Keratinocyte (primary cell): ENCODE data around the gene TMPRSS2. TPM values are rescaled to one million over a fixed set of nuclear protein-coding genes. Genes with fewer than 3 reads are reported as not detected.
"Not testable (repeated sequence)": the region's sequence is repeated elsewhere in the genome, so short reads cannot be mapped to it uniquely, and the experiment has no call there.

Source experiments
- DNase-seq: peaks from one replicate; pipeline ENCODE4 v3.0.0-alpha.2; 2011; ENCODE audit warnings: low read depth, missing footprints, low spot score
- FAIRE-seq: peaks from 2 replicates; lab custom pipeline; 2011; peaks lifted over from hg19 to GRCh38; lab: Jason Lieb, UNC
- H2AFZ ChIP-seq: 2 replicates; pipeline ENCODE4 v1.6.0; 2012; ENCODE audit warnings: low read length, control low read depth, inconsistent platforms; ENCODE audit not compliant: control insufficient read depth
- H3K27ac ChIP-seq: 2 replicates; pipeline ENCODE4 v1.5.1; 2011; ENCODE audit warnings: low read length; ENCODE audit not compliant: control insufficient read depth, insufficient read depth
- H3K27me3 ChIP-seq: 3 replicates; pipeline ENCODE4 v1.6.0; 2011; ENCODE audit warnings: low read length; ENCODE audit not compliant: control insufficient read depth, insufficient read depth; ENCODE audit errors: extremely low read depth
- H3K36me3 ChIP-seq, 2 experiments: 2 replicates in 1 of 2; 3 replicates in 1 of 2; pipeline ENCODE4 v1.5.1; 2011; ENCODE audit warnings: low read length in 2 of 2, mild to moderate bottlenecking in 1 of 2; ENCODE audit not compliant: control insufficient read depth in 2 of 2, insufficient read depth in 2 of 2; ENCODE audit errors: extremely low read depth in 1 of 2
- H3K4me1 ChIP-seq: 3 replicates; pipeline ENCODE4 v1.5.1; 2011; ENCODE audit warnings: low read length; ENCODE audit not compliant: control insufficient read depth, insufficient read depth; ENCODE audit errors: extremely low read depth
- H3K4me2 ChIP-seq: 3 replicates; pipeline ENCODE4 v1.6.0; 2011; ENCODE audit warnings: low read depth, low read length; ENCODE audit not compliant: control insufficient read depth, insufficient read depth; ENCODE audit errors: extremely low read depth
- H3K4me3 ChIP-seq, 3 experiments: fragments of 200-600 bp in 1 of 3; sonication (generic) in 1 of 3; 2 replicates in 2 of 3; 3 replicates in 1 of 3; pipeline ENCODE4 v1.5.1; 2011 to 2016; ENCODE audit warnings: low read length in 3 of 3, mild to moderate bottlenecking in 3 of 3, control low read depth in 2 of 3, inconsistent platforms in 1 of 3, low read depth in 1 of 3, mixed read lengths in 1 of 3, mixed run types in 1 of 3, moderate library complexity in 1 of 3; ENCODE audit not compliant: control insufficient read depth in 2 of 3, insufficient read depth in 2 of 3; ENCODE audit errors: extremely low read depth in 1 of 3
- H3K79me2 ChIP-seq: 2 replicates; pipeline ENCODE4 v1.6.0; 2012; ENCODE audit warnings: low read length; ENCODE audit not compliant: control insufficient read depth, insufficient read depth
- H3K9ac ChIP-seq: 3 replicates; pipeline ENCODE4 v1.6.0; 2011; ENCODE audit warnings: low read length; ENCODE audit not compliant: control insufficient read depth, insufficient read depth; ENCODE audit errors: extremely low read depth
- H3K9me1 ChIP-seq: 3 replicates; pipeline ENCODE4 v1.6.0; 2011; ENCODE audit warnings: low read length; ENCODE audit not compliant: control insufficient read depth, insufficient read depth; ENCODE audit errors: extremely low read depth
- H3K9me3 ChIP-seq: 2 replicates; pipeline ENCODE4 v1.5.1; 2012; ENCODE audit warnings: low read depth, low read length; ENCODE audit not compliant: control insufficient read depth
- H4K20me1 ChIP-seq: 3 replicates; pipeline ENCODE4 v1.6.0; 2011; ENCODE audit warnings: low read length; ENCODE audit not compliant: control insufficient read depth, insufficient read depth; ENCODE audit errors: extremely low read depth
- CTCF ChIP-seq, 3 experiments: IDR thresholded peaks in 1 of 3; conservative IDR thresholded peaks in 1 of 3; optimal IDR thresholded peaks in 1 of 3; 2 replicates in 2 of 3; 3 replicates in 1 of 3; pipeline versions ENCODE3 to v1.5.1; 2011; ENCODE audit warnings: low read length in 3 of 3, mild to moderate bottlenecking in 3 of 3, moderate library complexity in 2 of 3, control low read depth in 1 of 3, inconsistent platforms in 1 of 3; ENCODE audit not compliant: insufficient read depth in 2 of 3; ENCODE audit errors: extremely low read depth in 1 of 3
- EZH2 ChIP-seq: IDR thresholded peaks from one replicate; pipeline ENCODE4 v1.6.1; 2012; ENCODE audit warnings: inconsistent platforms, mild to moderate bottlenecking, low read length, moderate library complexity
- dilution Hi-C: fragments of 300-500 bp; cut with MboI; formaldehyde crosslinking; loops from one replicate; pipeline ENCODE4 v1.7.0; 2020; ENCODE audit warnings: low sequenced_read_pairs; ENCODE audit not compliant: extremely low pct_ligation_motif_present
- polyA plus RNA-seq, 5 experiments: library from polyadenylated mRNA; depleted of rRNA in 3 of 5; stranded (reverse) in 3 of 5; stranded (forward) in 1 of 5; unstranded in 1 of 5; fragments of >200 nt; gene quantifications; 1 replicate in 1 of 5; 2 replicates in 3 of 5; 3 replicates in 1 of 5; pipeline versions ENCODE4 v1.2.1 to v1.2.3, GENCODE V29; 2011 to 2012; ENCODE audit warnings: missing spikeins in 2 of 5, low read depth in 1 of 5, low replicate concordance in 1 of 5

The TMPRSS2 gene
- polyA plus RNA-seq, 1 donor (not counting 4 experiments of a cell fraction or from before 2014, with no cell fraction given) = not detected

- FAIRE-seq (no peak), DNase-seq (no peak)
- peaks cover 10% of the 10 kb centered on the region for H3K79me2 ChIP-seq
- H3K4me1 ChIP-seq = peaks cover 8% of the 10 kb centered on the region
- H2AFZ ChIP-seq = no peak overlapping the region
- no peaks in the 10 kb centered on the region for H3K9me1 ChIP-seq
- H3K4me2 ChIP-seq = no peak overlapping the region
- no peaks in the 10 kb centered on the region for H4K20me1 ChIP-seq
- no peak overlapping the region for H3K4me3 ChIP-seq
- H3K36me3 ChIP-seq = peaks cover 0 to 2% of the 10 kb centered on the region in 2 experiments
- H3K27ac ChIP-seq = no peak overlapping the region
- H3K27me3 ChIP-seq = no peaks in the 10 kb centered on the region
- TF ChIP-seq CTCF (optimal IDR thresholded peaks at IDR 0.05 in 1 of 3, IDR thresholded peaks at IDR 0.05 in 1 of 3, conservative IDR thresholded peaks at IDR 0.05 in 1 of 3; ENCODE audit: extremely low read depth in 1 of 3, insufficient read depth in 2 of 3, low read length in 3 of 3) (no peak), EZH2 (no peak)
- no peaks in the 10 kb centered on the region for H3K9me3 ChIP-seq
- dilution Hi-C loops = no loop called here
- H3K9ac ChIP-seq = no peak overlapping the region
Observed at GRCh38 chr21:41422546-41423304, 85.2 kb downstream of the TMPRSS2 start.

DNA sequence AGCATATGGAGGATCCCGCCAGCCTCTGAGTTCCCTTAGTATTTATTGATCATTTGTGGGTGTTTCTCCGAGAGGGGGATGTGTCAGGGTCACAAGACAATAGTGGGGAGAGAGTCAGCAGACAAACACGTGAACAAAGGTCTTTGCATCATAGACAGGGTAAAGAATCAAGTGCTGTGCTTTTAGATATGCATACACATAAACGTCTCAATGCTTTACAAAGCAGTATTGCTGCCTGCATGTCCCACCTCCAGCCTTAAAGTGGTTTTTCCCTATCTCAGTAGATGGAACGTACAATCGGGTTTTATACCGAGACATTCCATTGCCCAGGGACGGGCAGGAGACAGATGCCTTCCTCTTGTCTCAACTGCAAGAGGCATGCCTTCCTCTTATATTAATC, 87.0 kb downstream of the TMPRSS2 start:
- H3K79me2 ChIP-seq, DNase-seq, H3K4me1 ChIP-seq, H3K9me3 ChIP-seq, dilution Hi-C loops, H3K27me3 ChIP-seq, H4K20me1 ChIP-seq, H3K9me1 ChIP-seq, H3K36me3 ChIP-seq, H2AFZ ChIP-seq: not testable (repeated sequence)
- peak overlapping the region; percentile 90 for H3K9ac ChIP-seq
- peak overlapping the region in 1 of 3 experiments; percentile 52 for H3K4me3 ChIP-seq
- peak overlapping the region; percentile 87 for H3K27ac ChIP-seq
- FAIRE-seq = peak; percentile 58
- peak overlapping the region; percentile 89 for H3K4me2 ChIP-seq
